ENCODE measurements around the gene ANKRD44. TPM values are rescaled to one million over a fixed set of nuclear protein-coding genes. Genes with fewer than 3 reads are reported as not detected.

ANKRD44 gene
- total and polyA plus RNA-seq, 2 of the 8 experiments (the other 6 are each of a cell fraction or from before 2014, with no cell fraction given) = 1.2 to 1.3 TPM

- Histone ChIP-seq H3K9me3 (ENCODE audit: insufficient read depth in 2 of 2, low read depth in 1 of 2, low read length in 1 of 2) (no peaks in the 10 kb centered on the region), H2BK120ac (replicated peaks; ENCODE audit: low read depth, low read length) (no peak overlapping the region), H3K36me3 (ENCODE audit: control insufficient read depth in 2 of 4, insufficient read depth in 4 of 4, low read length in 3 of 4) (no peaks in the 10 kb centered on the region), H3K4me1 (replicated peaks in 1 of 4; ENCODE audit: control insufficient read depth in 3 of 4, insufficient read depth in 4 of 4, low read length in 3 of 4) (no peaks in the 10 kb centered on the region), H3K4me2 (ENCODE audit: insufficient read depth in 1 of 2, low read depth in 2 of 2, low read length in 2 of 2) (no peak overlapping the region), H2BK12ac (ENCODE audit: low read depth, low read length) (no peak overlapping the region), H3K56ac (replicated peaks; ENCODE audit: insufficient read length, low read depth, low read length) (no peak overlapping the region), H3K18ac (ENCODE audit: extremely low read depth, low read length) (no peak overlapping the region), H4K5ac (ENCODE audit: insufficient read length, low read depth, low read length) (no peak overlapping the region), H2AK5ac (ENCODE audit: low read depth, low read length) (no peak overlapping the region), H3K4me3 (ENCODE audit: extremely low read depth in 1 of 4, insufficient read depth in 2 of 4, low read depth in 3 of 4, low read length in 4 of 4) (no peak overlapping the region), H3K27me3 (replicated peaks in 1 of 4; ENCODE audit: control insufficient read depth in 3 of 4, extremely low read depth in 1 of 4, insufficient read depth in 3 of 4, low read length in 3 of 4) (peaks cover 0 to 2% (median 0%) of the 10 kb centered on the region in 4 experiments; a peak in 1 of 7 replicates), H2BK15ac (ENCODE audit: low read length) (no peak overlapping the region), H4K8ac (ENCODE audit: extremely low read depth, insufficient read depth, low read length) (no peak overlapping the region), H3K79me2 (ENCODE audit: control insufficient read depth in 1 of 2, insufficient read depth in 2 of 2, low read length in 2 of 2) (no peaks in the 10 kb centered on the region), H4K91ac (replicated peaks; ENCODE audit: insufficient read length, low read length) (no peak overlapping the region), H3K23ac (ENCODE audit: insufficient read length) (no peak overlapping the region), H3K9ac (replicated peaks in 1 of 4; ENCODE audit: extremely low read depth in 1 of 4, low read depth in 3 of 4, low read length in 3 of 4) (no peak overlapping the region), H4K20me1 (replicated peaks in 1 of 2; ENCODE audit: control insufficient read depth in 1 of 2, insufficient read depth in 2 of 2, low read length in 2 of 2) (no peaks in the 10 kb centered on the region), H3K27ac (ENCODE audit: low read depth, low read length) (no peak overlapping the region), H3K23me2 (ENCODE audit: low read depth, low read length) (no peaks in the 10 kb centered on the region), H2BK5ac (ENCODE audit: low read depth, low read length) (no peak overlapping the region), H3K4ac (replicated peaks; ENCODE audit: insufficient read length, low read depth, low read length) (no peak overlapping the region), H2BK20ac (ENCODE audit: low read length) (no peak overlapping the region), H2AFZ (ENCODE audit: low read length) (no peak overlapping the region), H3K14ac (ENCODE audit: insufficient read length) (no peak overlapping the region), H3K79me1 (ENCODE audit: low read depth, low read length) (no peaks in the 10 kb centered on the region)
- WGBS, 2 experiments (ENCODE audit: extremely low coverage in 1 of 2, insufficient coverage in 1 of 2, insufficient read length in 1 of 2, insufficient replicate concordance in 2 of 2, low coverage in 1 of 2, low lambda C conversion rate in 2 of 2, missing lambda C conversion rate in 1 of 2) = 92% methylated on average over 4 of the region's 4 CpGs; no CpG with 5 or more reads in 1 of the 2 experiments
- DNase-seq (ENCODE audit: low read depth in 1 of 2, low spot score in 2 of 2) (no peak), FAIRE-seq (no peak)
- ChIA-PET CTCF (ENCODE audit: partially characterized antibody) (interaction anchor here (1.7 to 1.8 kb wide), 3 partner anchors 11 to 45 kb away, joined by 4 to 12 read pairs (median 8); no protein-coding TSS in a partner anchor), POLR2A (ENCODE audit: partially characterized antibody) (no interaction called here)
- no peak for TF ChIP-seq KDM4A (IDR thresholded peaks at IDR 0.05; ENCODE audit: low read depth, low read length, severe bottlenecking)
- no peak for TF ChIP-seq MAX (IDR thresholded peaks at IDR 0.05)
- no peak for TF ChIP-seq PHF8 (conservative IDR thresholded peaks at IDR 0.05; ENCODE audit: low read depth, low read length)
- no peak for TF ChIP-seq BCL11A (IDR thresholded peaks at IDR 0.05; ENCODE audit: low read depth in 2 of 2, low read length in 2 of 2)
- no peak for TF ChIP-seq CBX5 (IDR thresholded peaks at IDR 0.05; ENCODE audit: low read depth, low read length)
- no peak for TF ChIP-seq SIRT6 (IDR thresholded peaks at IDR 0.05; ENCODE audit: low read length)
- no peak for TF ChIP-seq SIX5 (IDR thresholded peaks at IDR 0.05; ENCODE audit: low read depth, low read length)
- TF ChIP-seq SIN3A (conservative IDR thresholded peaks at IDR 0.05 in 1 of 2, IDR thresholded peaks at IDR 0.05 in 1 of 2; ENCODE audit: low read depth in 1 of 2, low read length in 2 of 2) = no peak
- no peak for TF ChIP-seq RFX5 (IDR thresholded peaks at IDR 0.05; ENCODE audit: borderline replicate concordance, low read depth, low read length)
- no peak for TF ChIP-seq CTBP2 (IDR thresholded peaks at IDR 0.05; ENCODE audit: borderline replicate concordance, insufficient read depth, insufficient read length, low read length)
- TF ChIP-seq SRF (IDR thresholded peaks at IDR 0.05; ENCODE audit: low read depth, low read length) = no peak
- TF ChIP-seq HDAC2 (IDR thresholded peaks at IDR 0.05; ENCODE audit: borderline replicate concordance in 1 of 2, low read depth in 2 of 2, low read length in 2 of 2) = no peak
Measured at GRCh38 chr2:197145471-197146056, 165.0 kb downstream of the ANKRD44 start.

Measured in H1 (cell line).